HG03439 (cell line): ENCODE measurements around the gene AGFG1.

Experiments
- ATAC-seq: cut with Tn5 transposase; IDR thresholded peaks from one replicate; pipeline ENCODE4 v1.9.1; 2021; ENCODE audit warnings: mild to moderate bottlenecking, moderate library complexity; ENCODE audit not compliant: unreplicated experiment

The AGFG1 gene

GRCh38 chr2:227602358-227602757 lies 130.4 kb downstream of the AGFG1 start:
- no peak for ATAC-seq

GRCh38 chr2:227606476-227606875 lies 134.5 kb downstream of the AGFG1 start:
- no peak for ATAC-seq

- ATAC-seq, result no peak
These were observed 136.0 kb downstream of the AGFG1 start for GRCh38 chr2:227607941-227608340.

GRCh38 chr2:227608561-227609338 lies 136.8 kb downstream of the AGFG1 start:
- ATAC-seq, result peak; percentile 57

GRCh38 chr2:227610123-227610522 lies 138.2 kb downstream of the AGFG1 start:
- no peak for ATAC-seq
